Psoas muscle (tissue), 8 donors: ENCODE results near the gene ZNF483. TPM values are rescaled to one million over a fixed set of nuclear protein-coding genes. Genes with fewer than 3 reads are reported as not detected.

Experiments used
- ATAC-seq, 4 donors: fragments of 200-7000 bp; cut with Tn5 transposase; one replicate each; pipeline ENCODE4 v1.9.1; 2020; ENCODE audit warnings: moderate library complexity in 3 of 4, mild to moderate bottlenecking in 2 of 4
- DNase-seq, 2 donors: peaks; one replicate each; pipeline ENCODE4 v3.0.0-alpha.2; 2020
- H3K27ac ChIP-seq: fragments of 200-600 bp; one replicate; pipeline ENCODE4 v1.8.0; 2022
- H3K27me3 ChIP-seq, 3 donors: fragments of 200-600 bp in 1 of 3; one replicate each; pipeline versions ENCODE4 v1.6.1 to v1.8.0; 2013 to 2022; ENCODE audit warnings: low read length in 2 of 3, mild to moderate bottlenecking in 2 of 3, moderate library complexity in 1 of 3; ENCODE audit not compliant: insufficient read depth in 3 of 3
- H3K36me3 ChIP-seq, 2 donors: fragments of 200-600 bp in 1 of 2; one replicate each; pipeline versions ENCODE4 v1.6.1 to v1.8.0; 2013 to 2022; ENCODE audit warnings: low read depth in 1 of 2, mild to moderate bottlenecking in 1 of 2, moderate library complexity in 1 of 2; ENCODE audit not compliant: insufficient read depth in 1 of 2
- H3K4me1 ChIP-seq: fragments of 200-600 bp; one replicate; pipeline ENCODE4 v1.8.0; 2022
- H3K4me3 ChIP-seq: fragments of 200-600 bp; one replicate; pipeline ENCODE4 v1.8.0; 2022; ENCODE audit warnings: mild to moderate bottlenecking
- H3K9me3 ChIP-seq: fragments of 200-600 bp; one replicate; pipeline ENCODE4 v1.8.0; 2022
- CTCF ChIP-seq: fragments of 200-600 bp; IDR thresholded peaks from one replicate; pipeline ENCODE4 v1.8.0; 2022; ENCODE audit warnings: antibody characterized with exemption
- WGBS, 3 donors: extraction: QIAGEN DNeasy Blood & Tissue Kit; methylation state at CpG; one replicate each; pipeline versions ENCODE4 v1.1.6 to v1.1.7; 2013; 5-methylcytosine and 5-hydroxymethylcytosine counted together
- intact Hi-C, 2 donors: fragments of 100-400 bp; cut with DNase I; formaldehyde crosslinking; loops; one replicate each; pipeline versions ENCODE4 v1.11.0 to v1.14.2; 2022
- polyA plus RNA-seq, 3 donors: library from polyadenylated mRNA; stranded (reverse); fragments of 200-250 nt; gene quantifications; one replicate each; pipeline ENCODE4 v1.2.3, GENCODE V29; 2013
- total RNA-seq, 4 donors: library from RNA; stranded (reverse); fragmentation: NEBNext Ultra II Directional in 2 of 4; extraction: Animal tissue kit (Norgen Biotek cat#: 25700) in 2 of 4; gene quantifications; one replicate each; pipeline versions ENCODE4 v1.2.1 to v1.2.4, GENCODE V29; 2021 to 2023
- donor health status: healthy with polysubstance abuse.
- donor health status: DM: no; HTN: no; CAD: no; lungs with moderate emphysema.
- donor health status: Bipolar disorder and iron deficiency.
- donor health status: healthy.
- donor health status: DM: yes; HTN: yes; CAD: no.
- donor health status: DM: no; HTN: no; CAD: no.
- donor health status: DM: no; HTN: no; CAD: no.
- donor health status: DM: yes; HTN: yes; CAD: no.

The ZNF483 gene
- total and polyA plus RNA-seq, 7 donors, result 0.05 to 0.92 (median 0.42) TPM; not detected in 2

- no peaks in the 10 kb centered on the region for H3K9me3 ChIP-seq
- DNase-seq, result no peak
- H3K36me3 ChIP-seq, result no peaks in the 10 kb centered on the region
- peaks cover 0 to 4% (median 0%) of the 10 kb centered on the region in 3 donors for H3K27me3 ChIP-seq
- no peak for ATAC-seq
- 83 to 84% (median 84%) methylated on average over 16 of the region's 16 CpGs for WGBS, 3 donors
- H3K4me3 ChIP-seq, result no peak overlapping the region
- intact Hi-C loops, result no loop called here
- TF ChIP-seq CTCF, result no peak
- no peak overlapping the region for H3K27ac ChIP-seq
- H3K4me1 ChIP-seq, result no peaks in the 10 kb centered on the region
Observed at GRCh38 chr9:111604054-111604615, 79.2 kb downstream of the ZNF483 start.

GRCh38 chr9:111605041-111605559 lies 80.1 kb downstream of the ZNF483 start:
- H3K27me3 ChIP-seq, result peaks cover 0 to 4% (median 0%) of the 10 kb centered on the region in 3 donors
- no peak for DNase-seq
- no peaks in the 10 kb centered on the region for H3K36me3 ChIP-seq
- intact Hi-C loops, result no loop called here
- no peak for TF ChIP-seq CTCF
- no peak overlapping the region for H3K4me3 ChIP-seq
- WGBS, 3 donors, result 91 to 93% (median 92%) methylated on average over 9 of the region's 9 CpGs
- H3K27ac ChIP-seq, result no peak overlapping the region
- H3K9me3 ChIP-seq, result no peaks in the 10 kb centered on the region
- no peak for ATAC-seq
- no peaks in the 10 kb centered on the region for H3K4me1 ChIP-seq

- no peaks in the 10 kb centered on the region for H3K9me3 ChIP-seq
- no peak for ATAC-seq
- H3K36me3 ChIP-seq, result no peaks in the 10 kb centered on the region
- TF ChIP-seq CTCF, result no peak
- DNase-seq, result no peak
- H3K4me3 ChIP-seq, result no peak overlapping the region
- H3K4me1 ChIP-seq, result no peaks in the 10 kb centered on the region
- H3K27me3 ChIP-seq, result peaks cover 0 to 7% (median 0%) of the 10 kb centered on the region in 3 donors
- intact Hi-C loops, result no loop called here
- 44 to 50% (median 46%) methylated on average over 5 of the region's 5 CpGs for WGBS, 3 donors
- no peak overlapping the region for H3K27ac ChIP-seq
Observed at GRCh38 chr9:111610149-111610548, 85.2 kb downstream of the ZNF483 start.

- no peak for TF ChIP-seq CTCF
- DNase-seq, result no peak
Observed at GRCh38 chr9:111610845-111611244, 85.9 kb downstream of the ZNF483 start.

More at GRCh38 chr9:111610845-111611244, 85.9 kb downstream of the ZNF483 start:
- WGBS, 3 donors, result 70 to 76% (median 73%) methylated on average over 7 of the region's 7 CpGs
- intact Hi-C loops, result no loop called here
- ATAC-seq, result no peak
- no peaks in the 10 kb centered on the region for H3K9me3 ChIP-seq
- H3K36me3 ChIP-seq, result no peaks in the 10 kb centered on the region
- H3K4me1 ChIP-seq, result no peaks in the 10 kb centered on the region
- H3K4me3 ChIP-seq, result no peak overlapping the region
- H3K27ac ChIP-seq, result no peak overlapping the region
- H3K27me3 ChIP-seq, result peaks cover 0 to 7% (median 0%) of the 10 kb centered on the region in 3 donors
